HepG2 (cell line): ENCODE measurements around the gene BACH2. TPM values are rescaled to one million over a fixed set of nuclear protein-coding genes. Genes with fewer than 3 reads are reported as not detected.

Experiments
- ATAC-seq: fragments of 200-7000 bp; cut with Tn5 transposase; 3 replicates; pipeline ENCODE4 v1.9.1; 2020; ENCODE audit warnings: mild to moderate bottlenecking, moderate library complexity
- BruUV-seq: library from RNA; stranded (reverse); fragments of 400-500 nt; replicated peaks from 2 replicates; lab custom pipeline; 2021; lab: Mats Ljungman, UMichigan
- CTCF ChIA-PET: fragments of 300-600 bp; formaldehyde crosslinking; extraction: SDS; loops from one replicate; lab custom pipeline; 2021; ENCODE audit warnings: low total read pairs, inconsistent platforms, low intra/inter-chr PET ratio; lab: Yijun Ruan, JAX
- POLR2A ChIA-PET: fragments of 350-600 bp; sonication (Branson Sonifier 250); formaldehyde crosslinking; loops from one replicate; lab custom pipeline; 2020; ENCODE audit warnings: antibody characterized with exemption, inconsistent platforms; lab: Yijun Ruan, JAX
- DNase-seq: peaks from one replicate; pipeline ENCODE4 v3.0.0-alpha.2; 2015; ENCODE audit warnings: low spot score
- FAIRE-seq: peaks from 3 replicates; lab custom pipeline; 2011; peaks lifted over from hg19 to GRCh38; lab: Jason Lieb, UNC
- H2AFZ ChIP-seq: one replicate; pipeline ENCODE4 v1.6.1; 2011; ENCODE audit warnings: low read length, inconsistent platforms
- H3K27ac ChIP-seq: fragments of 300-600 bp; 3 replicates; pipeline ENCODE4 v1.8.0; 2011; ENCODE audit warnings: mixed run types, mild to moderate bottlenecking, mixed read lengths, low read length, inconsistent platforms; ENCODE audit not compliant: insufficient read depth; ENCODE audit errors: extremely low read length
- H3K27me3 ChIP-seq, 2 experiments: fragments of 200-600 bp in 1 of 2; 2 replicates in 1 of 2; 3 replicates in 1 of 2; pipeline versions ENCODE4 v1.6.0 to v1.8.0; 2011; ENCODE audit warnings: low read length in 2 of 2, mild to moderate bottlenecking in 2 of 2, moderate library complexity in 2 of 2, inconsistent platforms in 1 of 2; ENCODE audit not compliant: insufficient read depth in 2 of 2, control insufficient read depth in 1 of 2
- H3K36me3 ChIP-seq, 2 experiments: fragments of 200-600 bp in 1 of 2; replicated peaks in 1 of 2; 2 replicates in 1 of 2; 3 replicates in 1 of 2; pipeline versions ENCODE4 v1.5.1 to v1.8.0; 2011; ENCODE audit warnings: low read length in 2 of 2, inconsistent platforms in 1 of 2; ENCODE audit not compliant: insufficient read depth in 2 of 2, control insufficient read depth in 1 of 2
- H3K4me1 ChIP-seq: 2 replicates; pipeline ENCODE4 v1.5.1; 2012; ENCODE audit warnings: low read length, inconsistent platforms; ENCODE audit not compliant: insufficient read depth
- H3K4me2 ChIP-seq: 2 replicates; pipeline ENCODE4 v1.6.0; 2011; ENCODE audit warnings: low read depth, low read length, inconsistent platforms
- H3K4me3 ChIP-seq, 3 experiments: fragments of 200-600 bp in 1 of 3; sonication (generic), shearing (Covaris generic) in 1 of 3; replicated peaks in 1 of 3; 2 replicates each; pipeline ENCODE4 v1.5.1; 2011 to 2016; ENCODE audit warnings: low read length in 3 of 3, inconsistent platforms in 2 of 3, low read depth in 2 of 3, mild to moderate bottlenecking in 2 of 3, control low read depth in 1 of 3, mixed read lengths in 1 of 3; ENCODE audit not compliant: insufficient read depth in 1 of 3
- H3K79me2 ChIP-seq: one replicate; pipeline ENCODE4 v1.6.1; 2011; ENCODE audit warnings: low read length, inconsistent platforms; ENCODE audit not compliant: insufficient read depth
- H3K9ac ChIP-seq: 2 replicates; pipeline ENCODE4 v1.6.0; 2011; ENCODE audit warnings: mild to moderate bottlenecking, low read depth, low read length, inconsistent platforms; ENCODE audit not compliant: insufficient read depth
- H3K9me3 ChIP-seq: 2 replicates; pipeline ENCODE4 v1.5.1; 2012; ENCODE audit warnings: mild to moderate bottlenecking, low read length
- H4K20me1 ChIP-seq: 2 replicates; pipeline ENCODE4 v1.6.0; 2011; ENCODE audit warnings: inconsistent platforms, mild to moderate bottlenecking, low read length, moderate library complexity; ENCODE audit not compliant: insufficient read depth
- AGO2 ChIP-seq: fragments of 200-400 bp; formaldehyde crosslinking; optimal IDR thresholded peaks from 2 replicates; pipeline ENCODE3; 2017; ENCODE audit warnings: mild to moderate bottlenecking, low read depth, low read length, moderate library complexity
- BRF2 ChIP-seq: sonication (generic); formaldehyde crosslinking; IDR thresholded peaks from 2 replicates; pipeline ENCODE4 v1.8.1; 2022; ENCODE audit warnings: mild to moderate bottlenecking, missing genetic modification reagents
- DNMT3B ChIP-seq: conservative IDR thresholded peaks from 2 replicates; pipeline ENCODE4 v1.6.1; 2016; ENCODE audit warnings: missing biosample characterization, control low read depth
- FOXA1 ChIP-seq, 2 experiments: fragments of 450-650 bp in 1 of 2; sonication (generic) in 1 of 2; formaldehyde crosslinking in 1 of 2; IDR thresholded peaks; 2 replicates each; pipeline versions ENCODE4 v1.4.0 to v1.6.1; 2016 to 2020; ENCODE audit warnings: missing genetic modification reagents in 1 of 2
- FOXA3 ChIP-seq: IDR thresholded peaks from 2 replicates; pipeline ENCODE4 v1.6.1; 2016; ENCODE audit warnings: missing genetic modification reagents, missing compliant biosample characterization
- FOXO1 ChIP-seq: sonication (generic); formaldehyde crosslinking; IDR thresholded peaks from 2 replicates; pipeline ENCODE4 v1.4.0; 2020; ENCODE audit warnings: missing genetic modification reagents
- JUND ChIP-seq: sonication (generic); formaldehyde crosslinking; IDR thresholded peaks from 2 replicates; pipeline ENCODE4 v1.8.0; 2022; ENCODE audit warnings: mild to moderate bottlenecking, missing genetic modification reagents
- KMT2A ChIP-seq: sonication (generic); formaldehyde crosslinking; IDR thresholded peaks from 2 replicates; pipeline ENCODE4 v1.4.0; 2020; ENCODE audit warnings: missing genetic modification reagents
- NCOA1 ChIP-seq: sonication (generic); formaldehyde crosslinking; IDR thresholded peaks from 2 replicates; pipeline ENCODE4 v1.9.0; 2021; ENCODE audit warnings: missing genetic modification reagents
- NFIC ChIP-seq: IDR thresholded peaks from 2 replicates; pipeline ENCODE4 v1.6.1; 2012; ENCODE audit warnings: mild to moderate bottlenecking, low read length, inconsistent platforms
- NFKBIZ ChIP-seq: IDR thresholded peaks from 2 replicates; pipeline ENCODE4 v1.6.1; 2018; ENCODE audit warnings: missing genetic modification reagents, missing compliant biosample characterization
- PRPF4 ChIP-seq: fragments of 200-400 bp; formaldehyde crosslinking; IDR thresholded peaks from 2 replicates; pipeline ENCODE4 v1.6.1; 2016; ENCODE audit warnings: low read length, low read depth; ENCODE audit not compliant: poor library complexity, severe bottlenecking
- TAF15 ChIP-seq: fragments of 200-400 bp; formaldehyde crosslinking; IDR thresholded peaks from one replicate; pipeline ENCODE4 v1.6.1; 2018; ENCODE audit warnings: mild to moderate bottlenecking, low read depth, low read length; ENCODE audit not compliant: poor library complexity, severe bottlenecking
- TEF ChIP-seq: sonication (generic); formaldehyde crosslinking; IDR thresholded peaks from 2 replicates; pipeline ENCODE4 v1.5.0; 2020; ENCODE audit warnings: missing genetic modification reagents
- ZBTB38 ChIP-seq: sonication (generic); formaldehyde crosslinking; IDR thresholded peaks from 2 replicates; pipeline ENCODE4 v1.5.1; 2020; ENCODE audit warnings: mild to moderate bottlenecking, missing genetic modification reagents
- ZNF484 ChIP-seq: sonication (generic); formaldehyde crosslinking; IDR thresholded peaks from 2 replicates; pipeline ENCODE4 v1.5.1; 2020; ENCODE audit warnings: mild to moderate bottlenecking, low read depth, missing genetic modification reagents, borderline replicate concordance
- in situ Hi-C: cut with HindIII; loops from 2 replicates; pipeline ENCODE4 v1.10.0; 2017; ENCODE audit warnings: low pct_unique_long_range_greater_than_20kb; ENCODE audit not compliant: extremely low pct_ligation_motif_present
- intact Hi-C: fragments of 100-400 bp; cut with micrococcal nuclease; formaldehyde crosslinking; loops from one replicate; pipeline ENCODE4 v1.10.0; 2022; ENCODE audit not compliant: unreplicated experiment
- polyA plus RNA-seq, 8 experiments: library from polyadenylated mRNA; depleted of rRNA in 3 of 8; stranded (reverse) in 7 of 8; unstranded in 1 of 8; fragments of >200 nt; fragmentation: Illumina TruSeq in 4 of 8; extraction: Trizol in 4 of 8; gene quantifications; 2 replicates each; pipeline versions ENCODE4 v1.2.1 to v1.2.3, GENCODE V29; 2011 to 2016; ENCODE audit warnings: low read depth in 4 of 8, missing spikeins in 1 of 8, mixed read lengths in 1 of 8; ENCODE audit not compliant: insufficient read depth in 1 of 8
- total RNA-seq, 5 experiments: library from RNA; depleted of rRNA; stranded (reverse); fragments of >200 nt; fragmentation: Illumina TruSeq; extraction: Trizol; gene quantifications; 2 replicates each; pipeline ENCODE4 v1.2.3, GENCODE V29; 2016; ENCODE audit warnings: low read depth in 1 of 5

Gene BACH2
- total and polyA plus RNA-seq, 2 of the 13 experiments (the other 11 are each of a cell fraction or from before 2014, with no cell fraction given) = 0.01 TPM; not detected in 1

- no peaks in the 10 kb centered on the region for H3K36me3 ChIP-seq
- ATAC-seq (no peak), DNase-seq (no peak), FAIRE-seq (no peak)
- in situ Hi-C loops (no loop called here), intact Hi-C loops (no loop called here)
- H3K27me3 ChIP-seq = peaks cover 0 to 24% of the 10 kb centered on the region in 2 experiments; a peak in 3 of 5 replicates
- CTCF ChIA-PET = no interaction called here
- no peak overlapping the region for H3K9ac ChIP-seq
- no peaks in the 10 kb centered on the region for H3K9me3 ChIP-seq
- POLR2A ChIA-PET = no interaction called here
- no peaks in the 10 kb centered on the region for H4K20me1 ChIP-seq
- TF ChIP-seq FOXA1 (IDR thresholded peaks at IDR 0.05) (no peak), FOXA1 (CRISPR knock-in tag; IDR thresholded peaks at IDR 0.05) (no peak), JUND (CRISPR knock-in tag) (no peak), TEF (CRISPR knock-in tag) (no peak), FOXA3 (no peak), DNMT3B (CRISPR knock-in tag) (no peak), FOXO1 (CRISPR knock-in tag) (no peak), AGO2 (no peak), BRF2 (no peak), NCOA1 (no peak), ZNF484 (CRISPR knock-in tag) (no peak), KMT2A (CRISPR knock-in tag) (no peak), NFIC (no peak), PRPF4 (no peak), TAF15 (no peak), ZBTB38 (CRISPR knock-in tag) (no peak), NFKBIZ (no peak)
- TF ChIP-seq, all 625 proteins: peak for 0
- no peaks in the 10 kb centered on the region for H3K79me2 ChIP-seq
- no peak overlapping the region for H3K4me2 ChIP-seq
- H3K4me1 ChIP-seq = no peaks in the 10 kb centered on the region
- no peak overlapping the region for H3K4me3 ChIP-seq
- H2AFZ ChIP-seq = no peak overlapping the region
- BruUV-seq = no TSS peak
- H3K27ac ChIP-seq = no peak overlapping the region
Observed at GRCh38 chr6:89980353-89980752, 316.3 kb downstream of the BACH2 start.
